Measurements from ENCODE around the gene ANKLE2. TPM values are rescaled to one million over a fixed set of nuclear protein-coding genes. Genes with fewer than 3 reads are reported as not detected.
A peak's percentile ranks its signal among the peaks of the same experiment; 100 is the strongest.

ANKLE2 gene
- total and polyA plus RNA-seq, 10 of the 15 experiments (the other 5 are each of a cell fraction or from before 2014, with no cell fraction given): 4.3 to 89.4 (median 53.0) TPM

- no peak for TF ChIP-seq MEF2A (IDR thresholded peaks at IDR 0.05; ENCODE audit: insufficient read depth, low read depth, low read length)
- no peak for TF ChIP-seq IRF5 (IDR thresholded peaks at IDR 0.05; ENCODE audit: borderline replicate concordance)
- TF ChIP-seq EZH2 (IDR thresholded peaks at IDR 0.05; ENCODE audit: borderline replicate concordance, control insufficient read depth, low read depth, low read length): no peak
- no peak for TF ChIP-seq YY1 (IDR thresholded peaks at IDR 0.05; ENCODE audit: low read depth, low read length)
- TF ChIP-seq ESRRA (IDR thresholded peaks at IDR 0.05; ENCODE audit: low read length): no peak
- TF ChIP-seq WRNIP1 (IDR thresholded peaks at IDR 0.05; ENCODE audit: borderline replicate concordance, low read depth, low read length): no peak
- no peak for TF ChIP-seq CHD1 (IDR thresholded peaks at IDR 0.05; ENCODE audit: low read depth, low read length)
- TF ChIP-seq KDM1A (IDR thresholded peaks at IDR 0.05; ENCODE audit: borderline replicate concordance): no peak
- peak; percentile 37 for TF ChIP-seq SKIL (IDR thresholded peaks at IDR 0.05; ENCODE audit: low read depth, poor library complexity, severe bottlenecking)
- TF ChIP-seq RAD51 (IDR thresholded peaks at IDR 0.05): no peak
- TF ChIP-seq ZNF24 (IDR thresholded peaks at IDR 0.05): no peak
- no peak for TF ChIP-seq LARP7 (IDR thresholded peaks at IDR 0.05)
- TF ChIP-seq PML (IDR thresholded peaks at IDR 0.05; ENCODE audit: low read length): no peak
- no peak for TF ChIP-seq REST (IDR thresholded peaks at IDR 0.05; ENCODE audit: low read depth, low read length)
- no peak for TF ChIP-seq ZNF622 (IDR thresholded peaks at IDR 0.05)
- no peak for TF ChIP-seq ATF3 (IDR thresholded peaks at IDR 0.05; ENCODE audit: borderline replicate concordance, extremely low read depth, low read depth, low read length)
- no peak for TF ChIP-seq SP1 (IDR thresholded peaks at IDR 0.05; ENCODE audit: low read depth, low read length)
- no peak for TF ChIP-seq EGR1 (IDR thresholded peaks at IDR 0.05; ENCODE audit: borderline replicate concordance in 1 of 2, low read depth in 2 of 2, low read length in 2 of 2)
- no peak for TF ChIP-seq ZBTB11 (CRISPR knock-in tag; IDR thresholded peaks at IDR 0.05)
- TF ChIP-seq MAX (IDR thresholded peaks at IDR 0.05; ENCODE audit: low read depth, low read length): no peak
- TF ChIP-seq HDAC6 (IDR thresholded peaks at IDR 0.05; ENCODE audit: unreplicated experiment): no peak
These were observed 11.0 kb upstream of the ANKLE2 start (continued) for GRCh38 chr12:132772606-132773005.
